ENCODE measurements around the gene VOPP1. TPM values are rescaled to one million over a fixed set of nuclear protein-coding genes. Genes with fewer than 3 reads are reported as not detected.

The VOPP1 gene
- total RNA-seq, 1 experiment from 2014 or later = 30.3 TPM

GRCh38 chr7:55439627-55440026, 132.7 kb downstream of the VOPP1 start (continued):
- TF ChIP-seq TCF7L2 (IDR thresholded peaks at IDR 0.05; ENCODE audit: borderline replicate concordance, extremely low read depth, insufficient read depth, insufficient read length) (no peak), POLR2AphosphoS5 (IDR thresholded peaks at IDR 0.05; ENCODE audit: low read depth, low read length) (no peak), FOSL1 (IDR thresholded peaks at IDR 0.05; ENCODE audit: low read depth) (no peak), MAX (IDR thresholded peaks at IDR 0.05) (no peak), ZNF274 (IDR thresholded peaks at IDR 0.05; ENCODE audit: low read depth, low read length) (no peak), CBX3 (IDR thresholded peaks at IDR 0.05; ENCODE audit: low read depth) (no peak), ATF3 (IDR thresholded peaks at IDR 0.05) (no peak)

- intact Hi-C loops (cut with micrococcal nuclease) = no loop called here
- CTCF ChIA-PET = no interaction called here
Measured at GRCh38 chr7:55438757-55439525, 133.4 kb downstream of the VOPP1 start.

More at GRCh38 chr7:55438757-55439525, 133.4 kb downstream of the VOPP1 start:
- no peaks in the 10 kb centered on the region for H3K4me1 ChIP-seq (ENCODE audit: control insufficient read depth in 1 of 2, insufficient read depth in 2 of 2, low read length in 2 of 2)
- no peaks in the 10 kb centered on the region for H3K9me3 ChIP-seq (ENCODE audit: control insufficient read depth in 1 of 2, insufficient read depth in 1 of 2, low read depth in 1 of 2, low read length in 2 of 2)
- DNase-seq (ENCODE audit: low read depth, low spot score) (no peak), ATAC-seq (no peak)
- RAD21 ChIA-PET (ENCODE audit: low non-redundant PET in 1 of 2, low total read pairs in 2 of 2, uncharacterized antibody in 2 of 2, unreplicated experiment in 2 of 2) = no interaction called here
- TF ChIP-seq SIN3A (IDR thresholded peaks at IDR 0.05; ENCODE audit: low read depth) (no peak), FOSL1 (IDR thresholded peaks at IDR 0.05; ENCODE audit: low read depth) (no peak), SRF (IDR thresholded peaks at IDR 0.05; ENCODE audit: low read depth) (no peak), POLR2A (IDR thresholded peaks at IDR 0.05; ENCODE audit: borderline replicate concordance, extremely low read depth, insufficient read depth, insufficient read length) (no peak), ELF1 (IDR thresholded peaks at IDR 0.05; ENCODE audit: borderline replicate concordance, low read depth) (no peak), TCF7L2 (IDR thresholded peaks at IDR 0.05; ENCODE audit: borderline replicate concordance, extremely low read depth, insufficient read depth, insufficient read length) (no peak), EGR1 (IDR thresholded peaks at IDR 0.05; ENCODE audit: low read depth) (no peak)
- TF ChIP-seq, protein P1, sequence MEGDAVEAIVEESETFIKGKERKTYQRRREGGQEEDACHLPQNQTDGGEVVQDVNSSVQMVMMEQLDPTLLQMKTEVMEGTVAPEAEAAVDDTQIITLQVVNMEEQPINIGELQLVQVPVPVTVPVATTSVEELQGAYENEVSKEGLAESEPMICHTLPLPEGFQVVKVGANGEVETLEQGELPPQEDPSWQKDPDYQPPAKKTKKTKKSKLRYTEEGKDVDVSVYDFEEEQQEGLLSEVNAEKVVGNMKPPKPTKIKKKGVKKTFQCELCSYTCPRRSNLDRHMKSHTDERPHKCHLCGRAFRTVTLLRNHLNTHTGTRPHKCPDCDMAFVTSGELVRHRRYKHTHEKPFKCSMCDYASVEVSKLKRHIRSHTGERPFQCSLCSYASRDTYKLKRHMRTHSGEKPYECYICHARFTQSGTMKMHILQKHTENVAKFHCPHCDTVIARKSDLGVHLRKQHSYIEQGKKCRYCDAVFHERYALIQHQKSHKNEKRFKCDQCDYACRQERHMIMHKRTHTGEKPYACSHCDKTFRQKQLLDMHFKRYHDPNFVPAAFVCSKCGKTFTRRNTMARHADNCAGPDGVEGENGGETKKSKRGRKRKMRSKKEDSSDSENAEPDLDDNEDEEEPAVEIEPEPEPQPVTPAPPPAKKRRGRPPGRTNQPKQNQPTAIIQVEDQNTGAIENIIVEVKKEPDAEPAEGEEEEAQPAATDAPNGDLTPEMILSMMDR (IDR thresholded peaks at IDR 0.05 in 2 of 3, conservative IDR thresholded peaks at IDR 0.05 in 1 of 3; ENCODE audit: borderline replicate concordance in 1 of 3, insufficient read depth in 1 of 3, low read depth in 2 of 3, low read length in 2 of 3) = no peak
- BruUV-seq (replicated peaks) = no TSS peak
- no peak overlapping the region for H3K27ac ChIP-seq (ENCODE audit: low read depth, low read length)
- H3K36me3 ChIP-seq (ENCODE audit: control insufficient read depth in 1 of 2, insufficient read depth in 2 of 2, low read length in 2 of 2) = no peaks in the 10 kb centered on the region
- POLR2A ChIA-PET = no interaction called here
- no peaks in the 10 kb centered on the region for H4K20me1 ChIP-seq (ENCODE audit: insufficient read depth)
- H3K9me2 ChIP-seq (ENCODE audit: insufficient read depth) = no peaks in the 10 kb centered on the region
- no peaks in the 10 kb centered on the region for H3K79me2 ChIP-seq (ENCODE audit: insufficient read depth, low read length)
- no peak overlapping the region for H3K4me3 ChIP-seq (replicated peaks in 1 of 2; ENCODE audit: low read depth in 1 of 2, low read length in 2 of 2)
- H3K9ac ChIP-seq (ENCODE audit: low read length) = no peak overlapping the region
- no peak overlapping the region for H3K4me2 ChIP-seq (ENCODE audit: low read length)
- no peak overlapping the region for H2AFZ ChIP-seq (ENCODE audit: low read depth, low read length, poor library complexity, severe bottlenecking)
- no peaks in the 10 kb centered on the region for H3K27me3 ChIP-seq (ENCODE audit: insufficient read depth, low read length)

Data from HCT116 (cell line).